Measurements from ENCODE around the gene LGI4.

Gene LGI4

DNA sequence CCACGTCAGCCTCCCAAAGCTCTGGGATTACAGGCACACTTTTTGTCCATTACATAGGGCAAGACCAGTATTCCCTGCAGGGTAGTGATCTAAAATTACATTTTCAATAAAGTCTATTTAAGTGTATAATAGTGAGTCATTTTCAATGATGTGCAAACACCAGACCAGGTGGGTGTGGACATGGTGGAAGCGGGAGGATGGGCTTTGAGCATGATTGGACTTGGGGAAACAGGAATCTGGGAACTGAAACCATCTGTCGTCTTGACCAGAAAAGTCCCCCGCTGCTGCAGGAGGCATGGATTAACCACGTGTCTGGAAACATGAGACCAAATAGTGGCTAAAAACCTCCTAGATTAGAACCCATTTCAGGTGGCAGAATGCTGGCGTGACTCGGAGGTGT is 14.4 kb downstream of the LGI4 start:
- Histone ChIP-seq H3K79me2 (ENCODE audit: insufficient read depth, low read depth) (no peaks in the 10 kb centered on the region), H2AFZ (ENCODE audit: low read depth) (no peak overlapping the region), H3K4me2 (no peak overlapping the region), H3K27ac (no peak overlapping the region), H3K4me3 (IDR thresholded peaks at IDR 0.05; ENCODE audit: insufficient read depth, low read depth, low read length) (no peak overlapping the region), H3K9ac (no peak overlapping the region), H3K27me3 (ENCODE audit: insufficient read depth, low read depth) (peaks cover 56% of the 10 kb centered on the region), H4K20me1 (ENCODE audit: insufficient read depth) (no peaks in the 10 kb centered on the region), H3K36me3 (ENCODE audit: insufficient read depth) (no peaks in the 10 kb centered on the region), H3K4me1 (ENCODE audit: low read depth, poor library complexity, severe bottlenecking) (no peaks in the 10 kb centered on the region)
- no peak for TF ChIP-seq CTCF (conservative IDR thresholded peaks at IDR 0.05; ENCODE audit: low read depth, low read length)

- H3K4me3 ChIP-seq (IDR thresholded peaks at IDR 0.05; ENCODE audit: insufficient read depth, low read depth, low read length), result no peak overlapping the region
- no peak overlapping the region for H2AFZ ChIP-seq (ENCODE audit: low read depth)
- no peak overlapping the region for H3K9ac ChIP-seq
- H3K4me2 ChIP-seq, result no peak overlapping the region
- H3K4me1 ChIP-seq (ENCODE audit: low read depth, poor library complexity, severe bottlenecking), result no peaks in the 10 kb centered on the region
- no peaks in the 10 kb centered on the region for H3K79me2 ChIP-seq (ENCODE audit: insufficient read depth, low read depth)
- no peak overlapping the region for H3K27ac ChIP-seq
- no peaks in the 10 kb centered on the region for H4K20me1 ChIP-seq (ENCODE audit: insufficient read depth)
- TF ChIP-seq CTCF (conservative IDR thresholded peaks at IDR 0.05; ENCODE audit: low read depth, low read length), result no peak
- no peaks in the 10 kb centered on the region for H3K36me3 ChIP-seq (ENCODE audit: insufficient read depth)
- H3K27me3 ChIP-seq (ENCODE audit: insufficient read depth, low read depth), result peaks cover 56% of the 10 kb centered on the region
Observed at GRCh38 chr19:35119578-35120155, 15.2 kb downstream of the LGI4 start.

- H4K20me1 ChIP-seq (ENCODE audit: insufficient read depth), result no peaks in the 10 kb centered on the region
- no peaks in the 10 kb centered on the region for H3K4me1 ChIP-seq (ENCODE audit: low read depth, poor library complexity, severe bottlenecking)
- H3K27me3 ChIP-seq (ENCODE audit: insufficient read depth, low read depth), result peaks cover 55% of the 10 kb centered on the region
- no peaks in the 10 kb centered on the region for H3K36me3 ChIP-seq (ENCODE audit: insufficient read depth)
- no peak overlapping the region for H3K27ac ChIP-seq
- no peak overlapping the region for H3K4me3 ChIP-seq (IDR thresholded peaks at IDR 0.05; ENCODE audit: insufficient read depth, low read depth, low read length)
- no peak overlapping the region for H3K4me2 ChIP-seq
- no peak overlapping the region for H2AFZ ChIP-seq (ENCODE audit: low read depth)
- no peak for TF ChIP-seq CTCF (conservative IDR thresholded peaks at IDR 0.05; ENCODE audit: low read depth, low read length)
- H3K79me2 ChIP-seq (ENCODE audit: insufficient read depth, low read depth), result no peaks in the 10 kb centered on the region
- no peak overlapping the region for H3K9ac ChIP-seq
Observed at GRCh38 chr19:35119091-35119490, 15.8 kb downstream of the LGI4 start.

GRCh38 chr19:35118268-35119020 is 16.4 kb downstream of the LGI4 start:
- Histone ChIP-seq H3K4me3 (IDR thresholded peaks at IDR 0.05; ENCODE audit: insufficient read depth, low read depth, low read length) (no peak overlapping the region), H3K27ac (no peak overlapping the region), H3K36me3 (ENCODE audit: insufficient read depth) (no peaks in the 10 kb centered on the region), H4K20me1 (ENCODE audit: insufficient read depth) (no peaks in the 10 kb centered on the region), H3K9ac (no peak overlapping the region), H3K27me3 (ENCODE audit: insufficient read depth, low read depth) (peaks cover 51% of the 10 kb centered on the region), H3K79me2 (ENCODE audit: insufficient read depth, low read depth) (no peaks in the 10 kb centered on the region), H3K4me1 (ENCODE audit: low read depth, poor library complexity, severe bottlenecking) (no peaks in the 10 kb centered on the region), H2AFZ (ENCODE audit: low read depth) (no peak overlapping the region), H3K4me2 (no peak overlapping the region)
- TF ChIP-seq CTCF (conservative IDR thresholded peaks at IDR 0.05; ENCODE audit: low read depth, low read length), result no peak

All from KMS-11 (cell line).